Activated CD4-positive, alpha-beta T cell treated with anti-CD3 and anti-CD28 coated beads for 48 hours (primary cell): ENCODE results near the gene CCR3.

Experiments used
- DNase-seq: peaks from one replicate; pipeline ENCODE4 v3.0.0-alpha.2; 2020

CCR3 gene

DNA sequence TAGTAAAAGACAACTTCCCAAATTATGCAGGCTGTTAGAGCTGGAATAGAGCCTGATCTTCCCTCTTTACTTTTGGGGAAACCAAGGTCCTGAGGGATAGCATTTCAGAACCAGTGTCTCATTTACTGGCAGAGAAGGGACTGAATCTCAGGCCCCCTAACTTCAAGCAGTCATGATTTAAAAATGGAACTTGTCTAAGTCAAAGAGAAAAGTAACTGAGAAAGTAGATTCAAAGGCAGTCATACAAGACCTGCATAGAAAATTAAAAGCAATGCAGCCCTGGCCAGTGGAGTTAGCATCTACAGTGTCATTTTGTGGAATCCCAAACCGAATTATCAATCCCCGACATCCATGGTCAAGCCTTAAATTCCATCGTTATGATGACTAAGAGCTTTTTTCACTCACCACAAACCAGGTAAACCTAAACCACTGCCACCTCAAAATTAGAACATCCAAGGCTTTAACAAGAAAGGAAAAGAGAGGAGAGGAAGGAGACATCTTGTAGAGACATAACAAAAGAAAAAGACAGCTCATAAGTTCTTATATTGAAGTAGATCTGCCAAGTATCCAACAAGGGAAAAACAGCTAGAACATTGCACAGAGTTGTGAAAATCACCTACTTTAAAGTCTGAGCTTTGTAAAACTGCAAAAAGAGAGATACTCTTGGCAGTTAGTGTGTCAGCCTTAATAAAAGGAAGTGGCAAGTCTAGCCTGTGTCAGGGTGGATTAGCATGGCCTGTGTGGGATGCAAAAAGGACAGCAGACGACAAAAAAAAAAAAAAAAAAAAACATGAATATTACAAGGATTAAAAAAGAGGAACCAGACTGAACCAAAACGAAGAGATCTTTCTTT is 57.6 kb downstream of the CCR3 start:
- no peak for DNase-seq

DNA sequence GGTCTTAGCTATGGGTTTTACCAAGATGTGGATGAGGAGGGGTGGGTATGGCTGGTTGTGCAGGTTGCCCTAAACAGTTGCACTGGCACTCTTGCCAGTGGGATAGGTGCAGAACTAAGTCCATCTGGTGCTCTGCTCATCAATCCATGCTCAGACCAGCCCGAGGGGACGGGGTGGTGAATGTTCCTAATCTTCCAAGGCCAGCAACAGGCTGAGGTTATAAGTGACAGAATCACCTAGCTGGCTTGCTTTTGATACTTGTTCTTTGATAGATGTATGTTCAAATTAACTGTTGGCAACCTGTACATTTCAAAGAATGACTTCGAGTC is 58.2 kb downstream of the CCR3 start:
- DNase-seq: no peak

DNA sequence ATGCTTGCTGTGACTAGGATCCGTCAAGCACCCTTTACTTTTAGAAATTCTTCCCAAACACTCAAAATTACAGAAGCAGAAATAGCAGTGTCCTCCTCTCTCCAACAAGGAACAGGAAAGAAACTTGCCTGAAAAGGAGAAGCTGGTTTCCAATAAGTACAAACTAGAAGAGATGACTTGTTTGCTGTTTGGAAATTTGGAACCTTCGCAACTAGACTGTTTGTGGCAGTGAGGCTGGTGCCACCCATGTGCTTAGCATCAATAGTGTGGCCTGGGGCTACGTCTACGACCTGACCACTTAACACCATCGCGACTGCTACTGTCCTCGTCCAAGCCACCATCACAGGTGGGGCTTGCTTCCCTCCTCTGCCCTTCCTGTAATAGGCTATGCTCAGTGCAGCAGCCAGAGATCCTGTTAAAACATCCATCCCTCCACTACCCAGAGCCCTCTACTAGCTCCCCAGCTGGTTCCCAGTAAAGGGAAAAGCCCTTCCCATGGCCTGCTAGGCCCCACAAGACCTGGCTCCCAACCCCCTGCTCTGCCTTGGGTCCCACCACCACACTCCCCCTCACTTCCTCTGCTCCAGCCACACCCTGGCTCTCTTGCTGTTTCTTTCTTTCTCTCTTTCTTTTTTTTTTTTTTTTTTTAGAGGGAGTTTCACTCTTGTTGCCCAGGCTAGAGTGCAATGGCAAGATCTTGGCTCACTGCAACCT is 59.0 kb downstream of the CCR3 start:
- no peak for DNase-seq

DNA sequence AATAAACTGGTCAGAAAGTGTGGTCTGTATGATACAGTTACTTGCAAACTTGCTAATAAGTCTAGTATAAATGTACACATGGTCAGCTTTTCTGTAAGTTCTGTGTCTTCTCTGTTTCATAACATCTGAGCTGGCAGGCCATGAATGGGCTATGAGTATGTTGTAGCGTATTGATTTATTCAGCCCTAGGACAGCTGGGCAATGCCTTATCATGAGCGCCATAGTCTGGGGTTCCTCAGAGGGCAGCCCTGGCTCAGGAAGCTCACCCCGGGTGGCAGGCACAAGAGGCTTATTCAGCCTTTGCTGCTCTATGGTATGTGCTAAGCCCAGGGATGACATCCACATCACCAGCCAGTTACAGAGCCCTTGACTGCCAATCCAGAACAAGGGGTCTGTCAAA is 61.0 kb downstream of the CCR3 start:
- no peak for DNase-seq

DNA sequence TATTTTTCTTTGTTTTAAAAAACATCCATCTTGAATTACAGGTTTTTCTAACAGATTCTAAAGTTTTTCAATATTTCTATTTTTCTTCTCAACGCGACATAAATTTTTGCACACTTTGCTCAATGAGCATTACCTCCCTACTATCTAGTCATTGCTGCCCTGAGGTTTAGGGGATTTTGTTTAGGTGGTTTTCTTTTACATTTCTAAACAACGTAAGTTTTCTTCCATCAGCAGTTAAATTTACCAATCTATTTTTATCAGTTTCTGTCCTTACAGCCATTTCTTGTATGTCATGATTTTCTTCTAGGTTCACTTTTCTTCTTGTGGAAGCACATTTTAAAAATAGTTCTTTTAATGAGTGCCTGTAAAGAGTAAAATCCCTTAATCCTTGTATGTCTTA is 62.5 kb downstream of the CCR3 start:
- DNase-seq: no peak

DNA sequence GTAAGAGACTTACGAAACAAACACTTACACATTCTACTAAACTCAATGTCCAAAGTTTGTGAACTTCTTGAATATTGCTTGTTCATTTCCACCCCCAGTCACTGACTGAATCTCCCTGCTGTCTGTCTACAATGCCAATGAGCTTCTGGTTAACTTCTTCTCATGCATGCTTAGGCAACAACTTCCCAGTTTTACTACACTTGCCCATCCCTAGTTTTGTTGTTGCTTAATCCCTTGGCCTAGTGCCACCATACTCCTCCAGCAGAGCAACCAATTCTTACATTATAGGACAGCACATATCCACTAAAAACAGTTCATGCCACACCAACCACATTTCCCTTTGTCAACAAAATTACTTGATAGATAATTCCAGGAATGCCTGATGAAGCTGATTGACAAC is 70.7 kb downstream of the CCR3 start:
- no peak for DNase-seq

DNA sequence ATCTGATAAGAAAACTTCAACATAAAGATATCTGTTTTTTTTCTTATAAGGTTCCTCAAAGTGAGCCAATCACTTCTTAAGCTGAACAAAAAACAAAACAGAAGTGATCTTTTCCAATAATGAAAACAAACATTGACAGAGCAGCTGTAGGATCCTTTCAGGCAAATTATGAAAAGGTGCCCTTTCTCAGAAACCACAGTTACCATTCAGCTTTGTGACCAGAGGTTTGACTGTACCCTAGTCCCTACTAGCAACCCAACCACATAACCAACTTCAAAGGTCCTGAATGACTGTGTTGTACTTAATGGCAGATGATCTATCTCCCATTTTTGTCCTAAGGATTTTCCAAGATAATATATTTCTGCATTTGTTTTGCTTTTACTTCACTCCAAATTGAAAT is 72.3 kb downstream of the CCR3 start:
- no peak for DNase-seq

DNA sequence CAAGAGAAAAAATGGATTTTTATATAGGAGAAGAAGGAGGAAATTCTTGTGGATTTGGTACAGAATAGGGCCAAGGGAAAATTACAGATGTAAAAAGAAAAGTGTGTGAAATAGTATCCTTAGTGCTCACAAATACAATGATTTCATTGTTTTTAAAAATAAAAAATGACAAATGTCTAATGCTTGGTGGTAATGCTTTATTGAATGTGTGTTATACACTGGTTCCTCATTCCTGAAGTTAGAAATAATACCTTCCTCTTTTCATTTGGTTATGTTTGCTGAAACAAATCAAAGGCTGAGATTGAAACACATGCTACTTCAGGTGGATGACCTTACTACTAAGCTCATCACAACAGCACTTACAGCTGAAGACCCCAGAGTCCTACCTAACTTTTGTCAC is 73.9 kb downstream of the CCR3 start:
- DNase-seq: no peak
